HG02938 (cell line): ENCODE measurements around the gene PDXP.
"Not testable (repeated sequence)": the region's sequence is repeated elsewhere in the genome, so short reads cannot be mapped to it uniquely, and the experiment has no call there.

Source experiments
- ATAC-seq: cut with Tn5 transposase; IDR thresholded peaks from one replicate; pipeline ENCODE4 v1.9.1; 2021; ENCODE audit warnings: mild to moderate bottlenecking, moderate library complexity; ENCODE audit not compliant: unreplicated experiment

Gene PDXP

DNA sequence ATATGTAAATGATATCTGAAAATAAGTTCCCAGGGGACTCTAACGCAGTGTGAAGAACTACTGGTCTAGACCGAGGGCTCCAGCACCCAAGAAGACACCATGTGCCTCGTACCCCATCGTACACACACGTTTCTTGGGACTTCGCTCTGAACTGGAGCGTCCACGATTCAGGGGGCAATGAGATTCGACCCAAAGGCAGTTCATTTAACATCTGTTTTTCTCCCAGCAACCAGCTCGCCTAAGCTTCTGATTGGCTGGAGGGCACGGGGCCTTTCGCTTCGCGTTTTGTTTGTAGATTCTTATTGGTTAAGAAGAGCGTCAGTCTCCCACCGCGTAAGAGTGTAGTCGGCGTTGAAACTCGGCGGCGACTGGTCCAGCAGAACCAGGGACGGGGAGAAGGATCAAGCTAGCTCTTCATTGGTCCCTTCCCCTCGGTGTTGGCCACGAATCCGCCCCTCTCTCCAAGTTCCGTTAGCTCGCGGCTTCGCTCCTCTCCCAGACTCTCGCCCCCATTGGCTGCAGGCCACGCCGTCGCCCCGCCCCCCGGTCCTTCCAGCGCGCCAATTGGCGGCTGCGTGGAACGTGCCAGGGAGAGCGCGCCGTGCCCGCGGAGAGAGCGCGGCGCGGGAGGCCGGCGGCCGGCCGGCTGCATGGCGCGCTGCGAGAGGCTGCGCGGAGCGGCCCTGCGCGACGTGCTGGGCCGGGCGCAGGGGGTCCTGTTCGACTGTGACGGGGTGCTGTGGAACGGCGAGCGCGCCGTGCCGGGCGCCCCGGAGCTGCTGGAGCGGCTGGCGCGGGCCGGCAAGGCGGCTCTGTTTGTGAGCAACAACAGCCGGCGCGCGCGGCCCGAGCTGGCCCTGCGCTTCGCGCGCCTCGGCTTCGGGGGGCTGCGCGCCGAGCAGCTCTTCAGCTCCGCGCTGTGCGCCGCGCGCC lies at the start of gene PDXP:
PDXP (plus strand) TSS at position 591 of the 933 bp plus-strand sequence; CDS start at position 651, 60 bp downstream.
- peak; percentile 85 for ATAC-seq

GRCh38 chr22:37609240-37610152 lies 49.0 kb upstream of the PDXP start:
- ATAC-seq, result peak; percentile 2

DNA sequence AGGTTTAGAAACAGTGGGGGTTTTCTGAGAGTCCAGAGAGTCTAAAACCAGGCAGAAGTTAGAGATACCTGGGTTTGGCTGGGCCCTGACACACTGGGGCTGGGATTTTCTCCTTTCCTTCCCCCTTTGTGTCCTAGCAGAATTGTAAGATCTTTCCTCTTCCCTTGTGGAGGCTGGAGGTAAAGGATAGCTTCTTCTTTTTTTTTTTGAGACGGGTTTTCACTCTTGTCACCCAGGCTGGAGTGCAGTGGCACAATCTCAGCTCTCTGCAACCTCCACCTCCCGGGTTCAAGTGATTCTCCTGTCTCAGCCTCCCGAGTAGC lies 48.4 kb upstream of the PDXP start:
- ATAC-seq, result not testable (repeated sequence)

GRCh38 chr22:37610480-37611129 lies 47.9 kb upstream of the PDXP start:
- ATAC-seq, result no peak

GRCh38 chr22:37611207-37611606 lies 47.3 kb upstream of the PDXP start:
- ATAC-seq, result no peak

DNA sequence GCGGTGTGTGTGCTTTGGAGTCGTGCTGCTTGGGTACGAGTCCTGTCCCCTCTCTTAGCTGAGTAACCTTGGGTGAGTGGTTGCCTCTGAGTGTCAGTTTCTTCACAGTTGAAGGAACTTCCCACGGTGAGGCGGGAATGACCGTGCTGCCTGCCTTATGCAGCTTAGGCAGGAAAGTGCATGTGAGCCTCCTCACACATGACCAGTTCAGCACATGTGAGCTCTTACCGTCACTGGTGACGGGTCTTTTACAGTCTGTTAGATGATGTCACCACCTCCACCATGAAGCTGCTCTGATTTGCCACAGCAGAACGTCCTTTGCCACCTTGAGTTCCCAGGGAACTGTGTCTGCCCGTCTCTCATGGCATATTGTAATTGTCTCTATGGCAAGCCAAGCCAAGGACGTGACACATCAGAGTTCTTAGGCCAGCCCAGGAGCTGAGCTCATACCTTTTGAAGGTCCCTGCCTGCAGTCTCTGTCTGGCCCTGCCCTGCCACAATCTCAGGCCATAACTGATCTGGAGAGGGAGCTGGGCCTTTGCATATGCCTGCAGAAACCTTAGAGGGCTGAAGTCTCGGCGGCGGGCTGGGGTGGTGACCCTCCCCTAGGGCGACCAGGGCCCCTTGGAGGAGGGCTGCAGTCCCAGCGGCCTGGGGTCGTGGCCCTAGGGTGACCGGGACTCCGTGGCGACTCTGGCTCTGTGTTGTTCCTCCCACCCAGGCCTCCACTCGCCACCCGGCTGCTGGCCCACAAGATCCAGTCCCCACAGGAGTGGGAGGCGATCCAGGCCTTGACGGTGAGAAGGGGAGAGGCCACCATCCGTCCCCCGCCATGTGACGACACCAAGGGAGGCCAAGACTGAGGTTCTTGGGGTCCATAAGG lies 42.1 kb upstream of the PDXP start:
- ATAC-seq, result no peak

- no peak for ATAC-seq
These were observed 41.1 kb upstream of the PDXP start for GRCh38 chr22:37617431-37617830.

GRCh38 chr22:37618072-37618656 lies 40.4 kb upstream of the PDXP start:
- no peak for ATAC-seq

DNA sequence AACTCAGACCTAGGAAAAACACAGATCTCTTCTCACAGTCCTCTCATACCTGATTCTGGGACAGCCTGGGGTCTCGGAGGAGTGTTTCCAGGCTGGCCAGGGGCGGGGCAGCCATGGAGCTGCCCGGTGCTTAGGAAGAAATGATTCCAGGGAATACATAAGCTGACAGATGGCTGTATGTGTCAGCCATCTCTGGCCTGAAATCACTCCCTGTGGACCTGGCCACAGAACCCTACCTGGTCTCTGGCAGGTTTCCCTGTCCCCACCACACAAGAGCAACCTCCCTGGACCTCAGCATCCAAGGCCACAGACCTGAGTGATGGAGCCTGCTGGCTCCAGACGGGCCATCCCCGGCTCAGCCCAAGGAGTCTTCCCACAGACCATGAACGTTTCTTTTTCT lies 39.8 kb upstream of the PDXP start:
- ATAC-seq, result no peak

- ATAC-seq, result no peak
These were observed 38.5 kb upstream of the PDXP start for GRCh38 chr22:37619991-37620390.

DNA sequence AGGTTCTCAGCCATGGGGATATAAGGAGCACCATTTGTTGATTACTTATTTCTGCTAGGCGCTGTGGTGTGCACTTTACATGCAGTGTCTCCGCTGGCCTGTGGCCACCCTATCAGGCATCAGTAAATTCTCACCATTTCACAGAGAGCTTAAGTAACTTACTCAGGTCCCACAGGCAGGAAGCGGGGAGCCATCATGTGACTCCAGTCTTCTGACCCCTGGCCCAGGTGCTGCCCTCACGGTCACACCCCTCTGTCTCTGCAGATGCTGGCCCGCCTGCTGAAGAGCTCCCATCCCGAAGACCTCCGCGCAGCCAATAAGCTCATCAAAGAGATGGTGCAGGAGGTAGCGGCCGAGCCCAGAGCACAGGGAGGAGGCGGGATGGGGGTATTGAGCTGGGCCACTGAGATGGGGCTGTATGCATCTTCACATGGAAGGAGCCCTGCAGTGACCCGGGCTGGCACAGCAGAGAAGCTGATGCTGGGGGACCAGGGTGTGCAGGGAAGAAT lies 37.1 kb upstream of the PDXP start:
- no peak for ATAC-seq

DNA sequence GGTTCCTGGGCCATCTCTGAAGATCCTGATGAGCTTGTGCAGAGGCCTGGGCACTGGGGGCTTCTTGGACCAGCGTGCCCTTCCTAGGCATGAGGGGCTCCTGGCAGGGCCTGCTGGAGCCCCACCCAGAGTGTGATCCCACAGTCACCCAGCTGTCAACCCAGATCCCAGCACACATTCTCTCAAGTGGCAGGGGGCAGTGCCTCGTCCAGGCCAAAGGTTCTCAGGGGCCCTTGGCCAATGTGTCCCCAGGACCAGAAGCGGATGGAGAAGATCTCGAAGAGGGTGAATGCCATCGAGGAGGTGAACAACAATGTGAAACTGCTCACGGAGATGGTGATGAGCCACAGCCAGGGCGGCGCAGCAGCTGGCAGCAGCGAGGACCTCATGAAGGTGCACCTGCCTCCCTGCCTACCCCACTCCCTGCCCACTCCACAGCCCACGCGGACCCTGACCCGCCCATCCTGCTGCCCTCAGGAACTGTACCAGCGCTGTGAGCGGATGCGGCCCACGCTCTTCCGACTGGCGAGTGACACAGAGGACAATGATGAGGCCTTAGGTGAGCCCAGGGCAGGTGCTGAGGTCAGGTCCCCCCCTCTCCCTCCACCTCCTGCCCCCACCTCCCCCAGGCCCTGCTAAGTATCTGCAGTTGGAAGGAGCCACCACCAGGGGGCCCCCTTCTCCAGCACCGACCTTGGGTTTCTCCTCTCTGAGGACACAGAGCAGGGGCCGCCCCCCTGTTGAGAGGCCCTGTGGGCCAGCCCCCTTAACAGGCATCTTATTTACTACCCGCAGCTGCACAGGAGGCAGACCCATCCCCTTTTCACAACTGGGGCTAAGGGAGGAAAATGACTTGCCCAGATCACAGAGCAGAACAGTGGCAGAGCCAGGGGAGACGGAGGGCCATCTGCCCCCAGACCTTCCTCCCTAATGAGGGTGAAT lies 35.2 kb upstream of the PDXP start:
- no peak for ATAC-seq

- ATAC-seq, result no peak
These were observed 34.5 kb upstream of the PDXP start for GRCh38 chr22:37624017-37624365.

DNA sequence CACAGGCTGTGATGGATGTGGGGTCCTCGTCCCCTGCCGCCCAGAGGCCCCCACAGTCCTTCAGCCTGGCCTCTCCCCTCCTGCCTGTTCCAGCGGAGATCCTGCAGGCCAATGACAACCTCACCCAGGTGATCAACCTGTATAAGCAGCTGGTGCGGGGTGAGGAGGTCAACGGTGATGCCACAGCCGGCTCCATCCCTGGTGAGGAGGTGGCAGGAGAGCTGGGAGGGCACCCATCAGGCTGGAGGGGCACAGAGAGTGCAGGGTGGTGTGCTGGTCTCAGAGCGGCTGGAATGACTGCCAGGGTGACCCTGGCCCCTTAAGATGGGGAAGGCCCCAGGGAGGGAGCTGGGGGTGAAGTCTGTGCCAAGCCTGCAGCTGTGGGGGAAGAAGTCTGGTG lies 33.6 kb upstream of the PDXP start:
- ATAC-seq, result no peak

DNA sequence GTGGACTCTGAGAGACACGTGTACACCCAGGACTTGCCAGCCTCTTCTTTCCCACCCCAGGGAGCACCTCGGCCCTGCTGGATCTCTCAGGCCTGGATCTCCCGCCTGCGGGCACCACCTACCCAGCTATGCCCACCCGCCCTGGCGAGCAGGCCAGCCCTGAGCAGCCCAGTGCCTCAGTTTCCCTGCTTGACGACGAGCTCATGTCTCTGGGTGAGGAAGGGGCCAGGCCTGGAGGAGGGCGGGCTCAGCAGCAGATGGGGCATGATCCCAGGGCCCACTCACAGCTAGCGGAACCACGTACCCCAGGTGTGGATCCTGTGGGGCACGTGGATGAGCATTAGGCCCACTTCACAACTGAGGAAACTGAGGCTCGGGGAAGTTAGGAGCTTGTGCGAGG lies 32.8 kb upstream of the PDXP start:
- ATAC-seq, result no peak

DNA sequence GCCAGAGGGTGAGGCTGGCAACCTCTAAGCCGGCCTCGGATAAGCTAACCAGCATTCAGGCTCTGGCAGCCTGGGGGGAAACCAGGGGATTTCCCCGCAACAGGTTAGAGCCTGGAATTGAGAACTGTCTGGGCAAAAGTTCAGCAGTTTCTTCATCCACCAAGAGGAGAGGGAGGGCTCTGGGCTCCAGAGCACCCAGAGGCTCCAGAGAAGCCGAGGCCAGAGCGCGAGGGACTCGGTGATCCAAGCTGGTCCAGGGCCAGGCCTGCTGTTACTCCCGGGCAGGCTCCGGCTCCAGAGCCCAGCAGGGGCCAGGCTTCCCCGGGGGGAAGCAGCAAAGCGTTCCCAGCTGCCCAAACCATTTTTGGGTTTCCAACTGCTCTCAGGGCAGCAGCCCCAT lies 32.4 kb upstream of the PDXP start:
- ATAC-seq, result no peak

- ATAC-seq, result no peak
These were observed 31.9 kb upstream of the PDXP start for GRCh38 chr22:37626556-37627075.

DNA sequence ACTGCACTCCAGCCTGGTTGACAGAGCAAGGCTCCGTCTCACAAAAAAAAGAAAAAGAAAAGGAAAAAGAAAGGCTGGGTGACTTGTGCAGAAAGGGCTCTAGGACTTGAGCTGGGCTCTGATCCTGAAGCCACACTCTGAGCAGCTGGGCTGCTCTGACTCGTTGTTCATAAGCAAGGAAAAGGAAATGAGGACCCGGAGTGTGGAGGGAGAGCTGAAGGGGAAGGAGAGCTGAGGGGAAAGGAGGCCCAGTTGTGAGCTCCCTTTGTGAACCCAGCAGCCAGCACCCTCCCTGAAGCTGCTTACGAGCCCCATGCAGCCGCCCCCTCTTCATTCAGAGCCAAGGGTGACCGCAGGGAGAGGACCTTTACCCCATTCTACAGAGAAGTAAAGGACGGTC lies 31.4 kb upstream of the PDXP start:
- ATAC-seq, result no peak

- no peak for ATAC-seq
These were observed 31.0 kb upstream of the PDXP start for GRCh38 chr22:37627545-37627944.
